ENCODE measurements around the gene GLIPR1.

- TF ChIP-seq EZH2 (IDR thresholded peaks at IDR 0.05) (no peak), POLR2AphosphoS5 (IDR thresholded peaks at IDR 0.05; ENCODE audit: borderline replicate concordance, low read depth, low read length) (no peak), FOXP2 (optimal IDR thresholded peaks at IDR 0.05; ENCODE audit: control extremely low read depth, extremely low read length, insufficient read depth) (no peak)
Observed at GRCh38 chr12:75479963-75480461, 543 bp upstream of the GLIPR1 start.
